ENCODE measurements around the gene LHFPL4. TPM values are rescaled to one million over a fixed set of nuclear protein-coding genes. Genes with fewer than 3 reads are reported as not detected.

The LHFPL4 gene
- total RNA-seq, 1 experiment from 2014 or later: not detected

DNA sequence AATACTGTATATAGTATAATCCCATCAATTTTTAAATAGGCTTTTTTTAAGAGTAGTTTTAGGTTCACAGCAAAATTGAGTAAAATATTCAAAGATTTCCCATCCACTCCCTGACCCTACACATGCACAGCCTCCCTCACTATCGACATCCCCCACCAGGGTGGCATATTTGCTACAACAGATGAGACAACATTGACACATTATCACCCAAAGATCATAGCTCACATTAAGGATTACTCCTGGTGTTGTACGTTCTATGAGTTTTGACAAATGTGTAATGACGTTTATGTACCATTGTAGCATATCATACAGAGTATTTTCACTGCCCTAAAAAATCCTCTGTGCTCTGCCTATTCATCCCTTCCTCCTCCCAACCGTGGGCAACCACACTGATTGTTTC lies 39.3 kb downstream of the LHFPL4 start:
- H3K27me3 ChIP-seq (replicated peaks; ENCODE audit: insufficient read depth, low read depth, low read length, poor library complexity): peaks cover 11% of the 10 kb centered on the region
- H3K36me3 ChIP-seq (ENCODE audit: insufficient read depth, low read length, poor library complexity, severe bottlenecking): no peaks in the 10 kb centered on the region
- H3K4me1 ChIP-seq (ENCODE audit: insufficient read depth, low read length, poor library complexity, severe bottlenecking): no peaks in the 10 kb centered on the region
- H3K9me3 ChIP-seq (ENCODE audit: low read depth, low read length, poor library complexity, severe bottlenecking): no peaks in the 10 kb centered on the region
- BruUV-seq (replicated peaks): no TSS peak
- H3K4me3 ChIP-seq (ENCODE audit: low read depth, low read length, poor library complexity, severe bottlenecking): no peak overlapping the region
- CTCF ChIA-PET: no interaction called here
- TF ChIP-seq, protein P1, sequence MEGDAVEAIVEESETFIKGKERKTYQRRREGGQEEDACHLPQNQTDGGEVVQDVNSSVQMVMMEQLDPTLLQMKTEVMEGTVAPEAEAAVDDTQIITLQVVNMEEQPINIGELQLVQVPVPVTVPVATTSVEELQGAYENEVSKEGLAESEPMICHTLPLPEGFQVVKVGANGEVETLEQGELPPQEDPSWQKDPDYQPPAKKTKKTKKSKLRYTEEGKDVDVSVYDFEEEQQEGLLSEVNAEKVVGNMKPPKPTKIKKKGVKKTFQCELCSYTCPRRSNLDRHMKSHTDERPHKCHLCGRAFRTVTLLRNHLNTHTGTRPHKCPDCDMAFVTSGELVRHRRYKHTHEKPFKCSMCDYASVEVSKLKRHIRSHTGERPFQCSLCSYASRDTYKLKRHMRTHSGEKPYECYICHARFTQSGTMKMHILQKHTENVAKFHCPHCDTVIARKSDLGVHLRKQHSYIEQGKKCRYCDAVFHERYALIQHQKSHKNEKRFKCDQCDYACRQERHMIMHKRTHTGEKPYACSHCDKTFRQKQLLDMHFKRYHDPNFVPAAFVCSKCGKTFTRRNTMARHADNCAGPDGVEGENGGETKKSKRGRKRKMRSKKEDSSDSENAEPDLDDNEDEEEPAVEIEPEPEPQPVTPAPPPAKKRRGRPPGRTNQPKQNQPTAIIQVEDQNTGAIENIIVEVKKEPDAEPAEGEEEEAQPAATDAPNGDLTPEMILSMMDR (conservative IDR thresholded peaks at IDR 0.05; ENCODE audit: low read depth, low read length): no peak
- TF ChIP-seq EZH2 (IDR thresholded peaks at IDR 0.05; ENCODE audit: borderline replicate concordance, low read depth, low read length, poor library complexity, severe bottlenecking): no peak
- intact Hi-C loops (cut with micrococcal nuclease; ENCODE audit: unreplicated experiment): no loop called here
- no peak for DNase-seq (ENCODE audit: low spot score)
- no peak overlapping the region for H3K27ac ChIP-seq (ENCODE audit: low read depth, low read length, poor library complexity, severe bottlenecking)
- POLR2A ChIA-PET (ENCODE audit: low non-redundant PET): no interaction called here

DNA sequence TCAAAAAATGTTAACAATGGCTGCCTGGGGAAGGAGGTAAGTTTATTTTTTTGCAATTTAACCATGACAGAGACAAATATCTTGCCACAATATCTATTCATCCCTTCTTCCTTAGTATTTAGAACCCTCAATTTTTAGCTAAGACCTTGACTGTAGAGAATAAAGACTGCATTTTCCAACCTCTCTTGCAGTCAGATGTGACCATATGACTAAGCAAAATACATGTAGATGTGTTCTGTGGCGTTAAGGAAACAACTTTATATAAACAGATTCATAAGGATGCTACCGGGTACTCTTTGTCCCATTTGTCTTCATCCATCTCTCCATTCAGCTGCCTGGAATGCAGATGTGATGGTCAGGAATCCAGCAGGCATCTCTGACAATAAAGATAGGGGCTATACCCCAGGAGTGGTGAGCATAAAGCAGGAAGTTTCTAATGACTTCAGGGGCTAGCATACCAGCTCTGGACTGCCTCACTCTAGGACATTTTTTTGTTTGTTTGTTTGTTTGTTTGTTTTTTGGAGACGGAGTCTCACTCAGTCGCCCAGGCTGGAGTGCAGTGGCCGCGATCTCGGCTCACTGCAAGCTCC lies 41.1 kb downstream of the LHFPL4 start:
- Histone ChIP-seq H3K36me3 (ENCODE audit: insufficient read depth, low read length, poor library complexity, severe bottlenecking) (no peaks in the 10 kb centered on the region), H3K4me3 (ENCODE audit: low read depth, low read length, poor library complexity, severe bottlenecking) (no peak overlapping the region), H3K27me3 (replicated peaks; ENCODE audit: insufficient read depth, low read depth, low read length, poor library complexity) (peaks cover 16% of the 10 kb centered on the region), H3K4me1 (ENCODE audit: insufficient read depth, low read length, poor library complexity, severe bottlenecking) (no peaks in the 10 kb centered on the region), H3K27ac (ENCODE audit: low read depth, low read length, poor library complexity, severe bottlenecking) (no peak overlapping the region), H3K9me3 (ENCODE audit: low read depth, low read length, poor library complexity, severe bottlenecking) (no peaks in the 10 kb centered on the region)
- TF ChIP-seq EZH2 (IDR thresholded peaks at IDR 0.05; ENCODE audit: borderline replicate concordance, low read depth, low read length, poor library complexity, severe bottlenecking): no peak
- ChIA-PET POLR2A (ENCODE audit: low non-redundant PET) (no interaction called here), CTCF (no interaction called here)
- no TSS peak for BruUV-seq (replicated peaks)
- intact Hi-C loops (cut with micrococcal nuclease; ENCODE audit: unreplicated experiment): no loop called here
- no peak for DNase-seq (ENCODE audit: low spot score)

DNA sequence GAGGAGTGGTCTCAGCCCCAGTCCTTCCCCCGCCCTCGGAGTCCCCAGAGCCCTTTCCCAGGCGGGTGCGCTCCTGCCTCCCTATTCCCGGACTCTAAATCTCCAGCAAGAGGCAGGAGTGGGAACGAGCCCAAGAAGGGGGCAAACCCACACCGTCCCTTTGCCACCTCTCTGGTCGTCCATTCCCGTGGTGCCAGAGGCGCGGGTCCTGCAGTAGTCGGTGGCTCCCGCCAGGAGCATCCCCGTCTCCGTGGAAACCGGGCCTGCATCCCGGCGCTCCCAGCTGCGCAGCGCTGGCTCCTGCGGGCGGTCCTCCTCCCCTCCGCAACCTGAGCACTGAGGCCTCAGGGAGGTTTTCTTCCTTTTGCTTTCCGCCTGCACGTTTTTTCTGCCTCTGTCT lies 44.8 kb downstream of the LHFPL4 start:
- ChIA-PET CTCF (no interaction called here), POLR2A (ENCODE audit: low non-redundant PET) (no interaction called here)
- TF ChIP-seq EZH2 (IDR thresholded peaks at IDR 0.05; ENCODE audit: borderline replicate concordance, low read depth, low read length, poor library complexity, severe bottlenecking): no peak
- TF ChIP-seq, protein P1 (conservative IDR thresholded peaks at IDR 0.05; ENCODE audit: low read depth, low read length): no peak
- Histone ChIP-seq H3K9me3 (ENCODE audit: low read depth, low read length, poor library complexity, severe bottlenecking) (no peaks in the 10 kb centered on the region), H3K27me3 (replicated peaks; ENCODE audit: insufficient read depth, low read depth, low read length, poor library complexity) (peaks cover 15% of the 10 kb centered on the region), H3K4me3 (ENCODE audit: low read depth, low read length, poor library complexity, severe bottlenecking) (no peak overlapping the region), H3K4me1 (ENCODE audit: insufficient read depth, low read length, poor library complexity, severe bottlenecking) (no peaks in the 10 kb centered on the region), H3K36me3 (ENCODE audit: insufficient read depth, low read length, poor library complexity, severe bottlenecking) (no peaks in the 10 kb centered on the region), H3K27ac (ENCODE audit: low read depth, low read length, poor library complexity, severe bottlenecking) (no peak overlapping the region)
- no peak for DNase-seq (ENCODE audit: low spot score)
- intact Hi-C loops (cut with micrococcal nuclease; ENCODE audit: unreplicated experiment): loop anchor here (10.0 kb wide), 1 partner anchor 226 kb away; the partner anchor contains the start of gene BRPF1
- BruUV-seq (replicated peaks): no TSS peak

All from A673 (cell line).